ENCODE results near the gene TTC8.

TTC8 gene

DNA sequence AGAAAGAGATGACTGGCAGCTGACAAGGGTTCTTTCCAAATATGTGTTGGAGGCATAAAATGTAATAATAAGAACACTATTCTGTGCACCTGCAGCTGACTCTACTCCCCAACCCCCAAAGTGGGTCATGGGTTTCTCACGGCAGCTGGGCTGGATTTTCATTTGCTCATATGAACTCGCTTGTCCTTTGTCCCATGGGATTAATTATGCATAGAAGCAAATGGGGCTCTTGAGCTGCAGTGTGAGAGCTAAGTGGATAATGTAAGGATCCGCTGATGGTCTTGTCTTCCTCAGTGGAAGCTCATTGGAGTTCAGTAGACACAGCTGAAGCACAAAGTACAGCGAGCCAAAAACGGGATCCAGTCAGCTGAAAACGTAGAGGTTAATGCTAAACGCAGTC is 46.3 kb downstream of the TTC8 start:
- DNase-seq = no peak

DNA sequence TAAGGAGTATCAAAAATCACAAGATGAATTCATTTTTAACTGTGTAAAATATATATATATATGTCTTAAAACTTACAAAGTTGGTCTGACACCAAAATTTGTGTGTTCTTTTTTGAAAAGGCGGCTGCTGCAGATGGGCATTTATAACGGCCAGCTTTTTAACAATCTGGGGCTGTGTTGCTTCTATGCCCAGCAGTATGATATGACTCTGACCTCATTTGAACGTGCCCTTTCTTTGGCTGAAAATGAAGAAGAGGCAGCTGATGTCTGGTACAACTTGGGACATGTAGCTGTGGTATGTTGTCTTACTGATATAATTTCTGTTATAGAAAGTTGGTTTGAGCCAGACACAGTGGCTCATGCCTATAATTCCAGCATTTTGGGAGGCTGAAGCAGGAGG is 47.0 kb downstream of the TTC8 start:
- no peak for DNase-seq

DNA sequence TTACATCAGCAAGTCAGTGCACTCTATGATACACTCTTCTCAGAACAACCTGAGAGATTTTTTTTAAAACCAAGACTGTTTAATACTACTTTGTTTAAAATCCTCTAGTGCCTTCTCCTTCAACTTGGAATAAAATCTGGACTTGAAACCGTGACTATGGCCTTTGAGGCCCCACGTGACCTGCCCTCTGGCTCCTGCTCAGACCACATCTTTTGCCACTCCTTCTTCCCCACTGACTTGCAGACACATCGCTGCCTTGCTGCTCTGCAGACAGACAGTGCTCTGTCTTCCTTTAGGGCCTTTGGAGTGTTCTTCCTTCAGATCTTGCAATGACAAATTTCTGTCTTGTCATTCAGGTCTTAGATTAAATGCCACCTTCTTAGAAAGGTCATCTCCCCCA is 48.5 kb downstream of the TTC8 start:
- no peak for DNase-seq

DNA sequence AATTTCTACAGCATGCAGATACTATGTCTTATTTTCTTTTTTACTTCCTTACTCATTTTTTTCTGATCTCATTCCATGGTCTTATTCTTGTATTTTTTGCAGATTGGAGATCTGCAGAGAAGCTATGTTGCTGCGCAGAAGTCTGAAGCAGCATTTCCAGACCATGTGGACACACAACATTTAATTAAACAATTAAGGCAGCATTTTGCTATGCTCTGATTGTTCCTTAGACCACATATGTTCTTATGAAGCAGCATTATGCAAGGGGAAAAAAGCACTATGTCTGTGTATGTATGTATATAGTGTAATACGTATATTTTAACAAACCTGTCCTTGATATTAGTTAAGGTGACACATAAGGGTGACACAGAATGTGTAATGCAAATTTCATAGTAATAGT is 52.7 kb downstream of the TTC8 start:
- no peak for DNase-seq

GRCh38 chr14:88879022-88879421 is 54.6 kb downstream of the TTC8 start:
- DNase-seq = no peak

GRCh38 chr14:88882236-88882635 is 57.8 kb downstream of the TTC8 start:
- no peak for DNase-seq

- DNase-seq = no peak
Observed at GRCh38 chr14:88895116-88895515, 70.7 kb downstream of the TTC8 start.

DNA sequence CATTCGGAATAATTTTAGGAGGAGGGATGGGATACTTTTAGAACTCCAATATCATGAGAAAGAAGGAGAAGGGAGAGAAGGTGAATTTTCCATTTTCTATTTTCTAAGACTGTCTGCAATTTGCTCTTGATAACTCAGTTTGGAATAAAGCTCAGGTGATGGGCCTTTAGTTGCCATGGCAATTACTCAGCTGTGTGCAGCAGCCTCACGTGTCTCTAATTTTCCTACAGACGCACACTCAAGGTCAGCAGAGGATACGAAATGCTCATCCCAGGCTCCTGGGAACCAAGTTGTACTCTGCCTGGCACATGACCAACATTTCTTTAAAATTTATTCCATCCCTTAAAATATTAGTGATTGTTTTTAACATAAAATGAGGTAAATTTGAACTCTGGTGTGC is 76.7 kb downstream of the TTC8 start:
- DNase-seq = no peak

DNA sequence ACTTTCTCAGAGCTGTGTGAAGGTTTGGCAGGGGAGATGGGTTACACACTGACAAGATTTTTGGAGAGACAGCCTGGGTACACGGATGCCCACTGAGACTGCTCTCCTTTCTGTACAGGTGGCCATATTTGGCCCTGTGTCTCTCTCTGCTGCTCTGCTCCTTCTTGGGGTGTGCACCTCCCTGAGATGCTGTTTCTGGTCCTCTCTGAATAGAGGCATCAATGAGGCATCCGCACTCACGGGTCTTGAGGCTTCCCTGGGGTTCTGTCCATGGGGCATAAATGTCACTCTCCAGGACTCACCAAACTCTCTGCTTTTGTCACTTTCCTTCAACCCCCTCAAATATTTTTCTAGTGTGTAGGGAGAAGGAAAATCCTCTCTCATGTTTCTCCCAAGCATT is 77.5 kb downstream of the TTC8 start:
- DNase-seq = no peak

GRCh38 chr14:88902850-88903249 is 78.4 kb downstream of the TTC8 start:
- DNase-seq = no peak

GRCh38 chr14:88904206-88904647 is 79.8 kb downstream of the TTC8 start:
- no peak for DNase-seq

DNA sequence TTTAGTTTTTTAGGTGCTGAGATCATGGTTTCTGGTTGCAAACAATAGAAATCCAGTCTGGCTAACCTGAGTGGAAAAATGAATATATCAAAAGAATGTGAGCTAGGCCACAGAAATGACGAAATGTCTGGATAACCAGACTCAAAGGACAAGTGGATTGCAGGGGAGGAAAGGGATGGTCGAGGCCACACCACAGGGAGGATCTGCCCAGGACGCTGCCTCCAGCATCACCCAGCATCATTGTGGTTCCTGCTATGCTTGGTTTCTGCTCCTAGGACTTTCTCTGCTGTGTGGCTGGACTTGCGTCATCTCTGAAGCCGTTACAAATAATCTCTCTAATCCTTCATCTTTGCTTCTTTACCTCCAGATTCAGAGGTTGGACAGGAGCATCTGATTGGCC is 80.4 kb downstream of the TTC8 start:
- no peak for DNase-seq

DNA sequence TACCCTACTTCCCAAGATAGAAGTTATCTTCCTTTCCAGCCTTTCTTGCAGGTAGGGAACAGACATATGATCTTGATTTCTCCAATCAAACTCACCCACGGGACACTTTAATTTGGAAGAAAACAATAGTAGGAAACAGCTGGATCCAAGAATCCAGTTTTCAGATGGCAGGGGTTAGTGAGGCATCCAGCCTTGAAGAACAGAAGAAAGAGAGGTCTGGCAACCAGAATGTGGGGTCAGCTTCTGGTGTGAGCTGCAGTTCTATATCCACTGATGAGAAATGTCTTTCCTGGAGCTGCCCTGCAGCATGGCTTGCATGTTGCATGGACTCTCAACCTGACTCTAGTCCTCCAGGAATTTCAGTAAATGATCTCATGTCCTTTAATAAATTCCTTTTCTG is 83.8 kb downstream of the TTC8 start:
- DNase-seq = no peak

GRCh38 chr14:88910386-88910785 is 85.9 kb downstream of the TTC8 start:
- no peak for DNase-seq

GRCh38 chr14:88911809-88912208 is 87.4 kb downstream of the TTC8 start:
- no peak for DNase-seq

DNA sequence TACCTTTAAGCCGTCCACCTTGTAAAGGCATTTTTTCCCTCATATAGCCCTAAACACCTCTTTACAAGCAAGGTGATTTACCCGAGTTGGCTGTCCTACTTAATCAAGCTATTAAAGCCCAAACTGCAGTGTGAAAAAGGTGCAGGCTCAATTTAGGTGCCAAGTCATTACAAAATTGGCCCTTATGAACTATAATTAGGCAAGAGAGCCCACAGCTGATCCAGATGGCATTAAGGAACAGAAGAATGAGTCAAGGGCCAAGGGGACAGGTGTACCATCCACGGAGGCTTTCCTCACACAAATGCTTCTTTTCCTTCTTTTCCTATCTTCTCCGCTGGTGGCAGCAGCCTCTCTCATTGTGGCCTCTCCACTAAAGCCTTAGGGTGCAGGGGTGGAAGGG is 90.5 kb downstream of the TTC8 start:
- DNase-seq = no peak

GRCh38 chr14:88919502-88919901 is 95.1 kb downstream of the TTC8 start:
- no peak for DNase-seq

Measured in stimulated activated CD4-positive, alpha-beta T cell treated with anti-CD3 and anti-CD28 coated beads, Interleukin-4, amount 100 ng/mL, for 4 hours (primary cell).